IMR-90 (cell line): ENCODE data around the gene MYO1D. TPM values are rescaled to one million over a fixed set of nuclear protein-coding genes. Genes with fewer than 3 reads are reported as not detected.

Experiments used
- ATAC-seq: fragments of 200-7000 bp; cut with Tn5 transposase; 2 replicates; pipeline ENCODE4 v1.9.1; 2020; ENCODE audit warnings: low read depth, mild to moderate bottlenecking, moderate library complexity
- BruUV-seq: library from RNA; stranded (reverse); fragments of 400-500 nt; replicated peaks from 2 replicates; lab custom pipeline; 2021; lab: Mats Ljungman, UMichigan
- CTCF ChIA-PET: fragments of 300-600 bp; formaldehyde crosslinking; extraction: SDS; loops from one replicate; lab custom pipeline; 2021; ENCODE audit warnings: antibody characterized with exemption; lab: Yijun Ruan, JAX
- POLR2A ChIA-PET: fragments of 300-600 bp; sonication (Branson Sonifier 250); formaldehyde crosslinking; loops from one replicate; lab custom pipeline; 2022; ENCODE audit warnings: antibody characterized with exemption; ENCODE audit not compliant: unreplicated experiment; lab: Charles Lee
- DNase-seq: peaks from one replicate; pipeline ENCODE4 v3.0.0; 2013
- H2AFZ ChIP-seq: replicated peaks from 2 replicates; pipeline ENCODE3; 2013; ENCODE audit warnings: low read length, mild to moderate bottlenecking; ENCODE audit not compliant: poor library complexity
- H2AK5ac ChIP-seq: 2 replicates; pipeline ENCODE4 v1.6.1; 2013; ENCODE audit warnings: low read depth, low read length, inconsistent platforms
- H2AK9ac ChIP-seq: replicated peaks from 2 replicates; pipeline ENCODE3; 2013; ENCODE audit warnings: mild to moderate bottlenecking, low read depth, low read length, moderate library complexity; ENCODE audit not compliant: poor library complexity
- H2BK120ac ChIP-seq: 2 replicates; pipeline ENCODE4 v1.6.1; 2013; ENCODE audit warnings: low read depth, low read length, inconsistent platforms
- H2BK15ac ChIP-seq: 3 replicates; pipeline ENCODE4 v1.6.1; 2013; ENCODE audit warnings: low read depth, low read length, inconsistent platforms
- H2BK20ac ChIP-seq: 2 replicates; pipeline ENCODE4 v1.6.1; 2013; ENCODE audit warnings: low read depth, mild to moderate bottlenecking, inconsistent platforms, low read length, moderate library complexity
- H2BK5ac ChIP-seq: 2 replicates; pipeline ENCODE4 v1.6.1; 2013; ENCODE audit warnings: mild to moderate bottlenecking, low read depth, low read length, inconsistent platforms; ENCODE audit not compliant: poor library complexity, severe bottlenecking
- H3K14ac ChIP-seq: replicated peaks from 2 replicates; pipeline ENCODE4 v1.6.1; 2013; ENCODE audit warnings: low read depth, low read length, inconsistent platforms
- H3K18ac ChIP-seq: 2 replicates; pipeline ENCODE4 v1.6.1; 2013; ENCODE audit warnings: low read depth, low read length, control low read depth
- H3K23ac ChIP-seq: 2 replicates; pipeline ENCODE4 v1.6.1; 2013; ENCODE audit warnings: low read depth, low read length, inconsistent platforms
- H3K27ac ChIP-seq: 2 replicates; pipeline ENCODE4 v1.5.1; 2013; ENCODE audit warnings: mild to moderate bottlenecking, control low read depth, low read length; ENCODE audit not compliant: insufficient read depth
- H3K27me3 ChIP-seq: 2 replicates; pipeline ENCODE4 v1.6.1; 2013; ENCODE audit warnings: low read length; ENCODE audit not compliant: control insufficient read depth, insufficient read depth
- H3K36me3 ChIP-seq: 2 replicates; pipeline ENCODE4 v1.6.1; 2013; ENCODE audit warnings: low read length, mixed read lengths; ENCODE audit not compliant: control insufficient read depth, insufficient read depth
- H3K4ac ChIP-seq: 2 replicates; pipeline ENCODE4 v1.6.1; 2013; ENCODE audit warnings: low read depth, low read length, inconsistent platforms
- H3K4me1 ChIP-seq: 2 replicates; pipeline ENCODE4 v1.6.1; 2013; ENCODE audit warnings: low read length, mixed read lengths; ENCODE audit not compliant: control insufficient read depth, insufficient read depth
- H3K4me2 ChIP-seq: 2 replicates; pipeline ENCODE4 v1.6.1; 2013; ENCODE audit warnings: low read depth, mild to moderate bottlenecking, control low read depth, low read length, moderate library complexity
- H3K4me3 ChIP-seq: 2 replicates; pipeline ENCODE4 v1.5.1; 2013; ENCODE audit warnings: low read depth, mild to moderate bottlenecking, control low read depth, low read length, moderate library complexity; ENCODE audit not compliant: insufficient read depth
- H3K56ac ChIP-seq: 2 replicates; pipeline ENCODE4 v1.6.1; 2013; ENCODE audit warnings: low read length, inconsistent platforms; ENCODE audit not compliant: insufficient read depth; ENCODE audit errors: extremely low read depth
- H3K79me1 ChIP-seq, 2 experiments: 2 replicates each; pipeline ENCODE4 v1.6.1; 2013; ENCODE audit warnings: low read length in 2 of 2, inconsistent platforms in 1 of 2, low read depth in 1 of 2
- H3K9ac ChIP-seq: 2 replicates; pipeline ENCODE4 v1.6.1; 2013; ENCODE audit warnings: low read depth, low read length, control low read depth
- H3K9me1 ChIP-seq: 2 replicates; pipeline ENCODE4 v1.6.1; 2013; ENCODE audit warnings: low read length, inconsistent platforms; ENCODE audit not compliant: insufficient read depth
- H3K9me3 ChIP-seq: 2 replicates; pipeline ENCODE4 v1.6.1; 2013; ENCODE audit warnings: low read length; ENCODE audit not compliant: control insufficient read depth, insufficient read depth
- H4K20me1 ChIP-seq: 2 replicates; pipeline ENCODE4 v1.6.1; 2013; ENCODE audit warnings: low read length, inconsistent platforms; ENCODE audit not compliant: insufficient read depth
- H4K5ac ChIP-seq: 2 replicates; pipeline ENCODE4 v1.6.1; 2013; ENCODE audit warnings: mild to moderate bottlenecking, low read depth, low read length, control low read depth
- H4K8ac ChIP-seq, 2 experiments: 2 replicates each; pipeline ENCODE4 v1.6.1; 2013; ENCODE audit warnings: low read depth in 2 of 2, low read length in 2 of 2, control low read depth in 1 of 2, inconsistent platforms in 1 of 2
- H4K91ac ChIP-seq: 2 replicates; pipeline ENCODE4 v1.6.1; 2013; ENCODE audit warnings: low read depth, low read length, inconsistent platforms; ENCODE audit not compliant: insufficient read depth
- CEBPB ChIP-seq: IDR thresholded peaks from 2 replicates; pipeline ENCODE4 v1.6.1; 2012; ENCODE audit warnings: low read depth, low read length, improper control_type of control experiment
- CTCF ChIP-seq: conservative IDR thresholded peaks from 2 replicates; pipeline ENCODE4 v1.5.1; 2012; ENCODE audit warnings: mild to moderate bottlenecking, low read depth, low read length, improper control_type of control experiment
- ELK1 ChIP-seq: fragments of 150-350 bp; IDR thresholded peaks from 2 replicates; pipeline ENCODE4 v1.6.1; 2016; ENCODE audit warnings: low read depth, mild to moderate bottlenecking, low read length, moderate library complexity, borderline replicate concordance
- FOS ChIP-seq: fragments of 150-350 bp; IDR thresholded peaks from 2 replicates; pipeline ENCODE4 v1.6.1; 2016; ENCODE audit warnings: low read depth, low read length
- MXI1 ChIP-seq: IDR thresholded peaks from 2 replicates; pipeline ENCODE4 v1.6.1; 2012; ENCODE audit warnings: low read depth, mild to moderate bottlenecking, low read length, moderate library complexity, borderline replicate concordance
- NFE2L2 ChIP-seq: fragments of 150-350 bp; IDR thresholded peaks from 2 replicates; pipeline ENCODE4 v1.6.1; 2016; ENCODE audit warnings: low read depth, mild to moderate bottlenecking, low read length
- WGBS, 2 experiments: methylation state at CpG; one replicate each; pipeline versions ENCODE4 v1.1.5 to v1.1.7; 2013; ENCODE audit warnings: missing lambda C conversion rate in 2 of 2; ENCODE audit not compliant: insufficient read length in 1 of 2; ENCODE audit errors: extremely low coverage in 2 of 2; 5-methylcytosine and 5-hydroxymethylcytosine counted together
- dilution Hi-C: fragments of 300-500 bp; cut with HindIII; formaldehyde crosslinking; loops from one replicate; pipeline ENCODE4 v1.14.3; 2018; ENCODE audit warnings: low sequenced_read_pairs; ENCODE audit not compliant: unreplicated experiment
- in situ Hi-C: fragments of 300-500 bp; cut with MboI; formaldehyde crosslinking; loops from 3 replicates; pipeline ENCODE4 v1.14.3; 2019; ENCODE audit warnings: low sequenced_read_pairs, inconsistent platforms, mixed read lengths
- intact Hi-C: fragments of 100-400 bp; cut with micrococcal nuclease; formaldehyde crosslinking; loops from 2 replicates; pipeline ENCODE4 v1.10.0; 2022
- polyA plus RNA-seq, 3 experiments: library from polyadenylated mRNA; depleted of rRNA; stranded (reverse); fragments of >200 nt; gene quantifications; 2 replicates each; pipeline ENCODE4 v1.2.3, GENCODE V29; 2012; ENCODE audit warnings: low replicate concordance in 1 of 3
- total RNA-seq: library from RNA; depleted of rRNA; stranded (reverse); fragments of >200 nt; gene quantifications from 2 replicates; pipeline ENCODE4 v1.2.3, GENCODE V29; 2012

MYO1D gene
- total and polyA plus RNA-seq, 2 of the 4 experiments (the other 2 are of a cell fraction): 0.63 to 0.90 TPM

GRCh38 chr17:32621612-32622312 lies 255.2 kb downstream of the MYO1D start:
- ChIA-PET CTCF (no interaction called here), POLR2A (no interaction called here)
- no peak overlapping the region for H3K56ac ChIP-seq
- in situ Hi-C loops: no loop called here
- H3K4me3 ChIP-seq: no peak overlapping the region
- H3K9me1 ChIP-seq: no peaks in the 10 kb centered on the region
- H3K4me1 ChIP-seq: no peaks in the 10 kb centered on the region
- H4K8ac ChIP-seq: no peak overlapping the region
- dilution Hi-C loops: no loop called here
- DNase-seq (no peak), ATAC-seq (no peak)
- H4K5ac ChIP-seq: no peak overlapping the region
- H3K79me1 ChIP-seq: no peaks in the 10 kb centered on the region
- H3K4ac ChIP-seq: no peak overlapping the region
- no peak overlapping the region for H3K23ac ChIP-seq
- no peaks in the 10 kb centered on the region for H4K20me1 ChIP-seq
- H3K4me2 ChIP-seq: no peak overlapping the region
- no peak overlapping the region for H3K18ac ChIP-seq
- no peak overlapping the region for H2BK15ac ChIP-seq
- H3K9ac ChIP-seq: no peak overlapping the region
- H3K27ac ChIP-seq: no peak overlapping the region
- no peaks in the 10 kb centered on the region for H3K36me3 ChIP-seq
- WGBS, 2 experiments: no CpG with 5 or more reads among the region's 3 CpGs
- no peaks in the 10 kb centered on the region for H3K9me3 ChIP-seq
- H2AK9ac ChIP-seq: no peak overlapping the region
- no TSS peak for BruUV-seq
- intact Hi-C loops: no loop called here
- H3K27me3 ChIP-seq: peaks cover 7% of the 10 kb centered on the region
- H4K91ac ChIP-seq: no peak overlapping the region
- H2BK120ac ChIP-seq: no peak overlapping the region
- H3K14ac ChIP-seq: no peak overlapping the region
- no peak overlapping the region for H2AFZ ChIP-seq
- TF ChIP-seq NFE2L2 (no peak), CEBPB (no peak), FOS (no peak), ELK1 (no peak), MXI1 (no peak), CTCF (no peak)
- no peak overlapping the region for H2BK20ac ChIP-seq
- no peak overlapping the region for H2BK5ac ChIP-seq
- no peak overlapping the region for H2AK5ac ChIP-seq
